ENCODE measurements around the gene DNTTIP2.

DNA sequence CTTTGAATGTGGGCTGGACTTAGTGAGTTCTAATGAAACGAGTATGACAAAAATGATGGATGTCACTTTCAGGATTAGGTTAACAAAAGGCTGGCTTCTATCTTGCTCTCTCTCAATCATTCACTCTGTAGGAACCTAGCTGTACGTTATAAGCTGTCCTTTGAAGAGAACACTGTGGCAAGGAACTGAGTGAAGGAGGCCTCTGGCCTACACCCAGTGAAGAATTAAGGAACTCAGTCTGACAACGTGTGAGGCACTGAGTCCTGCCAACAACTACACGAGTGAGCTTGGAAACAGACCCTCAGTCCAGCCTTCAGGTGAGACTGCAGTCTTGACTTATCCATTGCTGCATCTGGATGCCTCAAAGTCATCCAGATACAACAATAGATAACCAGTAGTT is 3.3 kb upstream of the DNTTIP2 start:
- TF ChIP-seq, protein P1, sequence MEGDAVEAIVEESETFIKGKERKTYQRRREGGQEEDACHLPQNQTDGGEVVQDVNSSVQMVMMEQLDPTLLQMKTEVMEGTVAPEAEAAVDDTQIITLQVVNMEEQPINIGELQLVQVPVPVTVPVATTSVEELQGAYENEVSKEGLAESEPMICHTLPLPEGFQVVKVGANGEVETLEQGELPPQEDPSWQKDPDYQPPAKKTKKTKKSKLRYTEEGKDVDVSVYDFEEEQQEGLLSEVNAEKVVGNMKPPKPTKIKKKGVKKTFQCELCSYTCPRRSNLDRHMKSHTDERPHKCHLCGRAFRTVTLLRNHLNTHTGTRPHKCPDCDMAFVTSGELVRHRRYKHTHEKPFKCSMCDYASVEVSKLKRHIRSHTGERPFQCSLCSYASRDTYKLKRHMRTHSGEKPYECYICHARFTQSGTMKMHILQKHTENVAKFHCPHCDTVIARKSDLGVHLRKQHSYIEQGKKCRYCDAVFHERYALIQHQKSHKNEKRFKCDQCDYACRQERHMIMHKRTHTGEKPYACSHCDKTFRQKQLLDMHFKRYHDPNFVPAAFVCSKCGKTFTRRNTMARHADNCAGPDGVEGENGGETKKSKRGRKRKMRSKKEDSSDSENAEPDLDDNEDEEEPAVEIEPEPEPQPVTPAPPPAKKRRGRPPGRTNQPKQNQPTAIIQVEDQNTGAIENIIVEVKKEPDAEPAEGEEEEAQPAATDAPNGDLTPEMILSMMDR (IDR thresholded peaks at IDR 0.05): no peak
- TF ChIP-seq FOXM1 (IDR thresholded peaks at IDR 0.05; ENCODE audit: low read depth): no peak
- TF ChIP-seq CHD2 (IDR thresholded peaks at IDR 0.05; ENCODE audit: low read length, partially characterized antibody): no peak
- TF ChIP-seq, protein P2, sequence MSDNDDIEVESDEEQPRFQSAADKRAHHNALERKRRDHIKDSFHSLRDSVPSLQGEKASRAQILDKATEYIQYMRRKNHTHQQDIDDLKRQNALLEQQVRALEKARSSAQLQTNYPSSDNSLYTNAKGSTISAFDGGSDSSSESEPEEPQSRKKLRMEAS (IDR thresholded peaks at IDR 0.05; ENCODE audit: low read depth): no peak
- no peak for TF ChIP-seq RAD21 (IDR thresholded peaks at IDR 0.05; ENCODE audit: low read length)
- no peak for TF ChIP-seq EZH2phosphoT487 (IDR thresholded peaks at IDR 0.05; ENCODE audit: borderline replicate concordance, low read depth)
- TF ChIP-seq RCOR1 (IDR thresholded peaks at IDR 0.05; ENCODE audit: low read length): no peak

All from SK-N-SH (cell line).